Measurements from ENCODE around the gene MCUR1. TPM values are rescaled to one million over a fixed set of nuclear protein-coding genes. Genes with fewer than 3 reads are reported as not detected.

MCUR1 gene
- total and polyA plus RNA-seq, 9 of the 15 experiments (the other 6 are each of a cell fraction or from before 2014, with no cell fraction given) = 5.1 to 60.2 (median 41.4) TPM

DNA sequence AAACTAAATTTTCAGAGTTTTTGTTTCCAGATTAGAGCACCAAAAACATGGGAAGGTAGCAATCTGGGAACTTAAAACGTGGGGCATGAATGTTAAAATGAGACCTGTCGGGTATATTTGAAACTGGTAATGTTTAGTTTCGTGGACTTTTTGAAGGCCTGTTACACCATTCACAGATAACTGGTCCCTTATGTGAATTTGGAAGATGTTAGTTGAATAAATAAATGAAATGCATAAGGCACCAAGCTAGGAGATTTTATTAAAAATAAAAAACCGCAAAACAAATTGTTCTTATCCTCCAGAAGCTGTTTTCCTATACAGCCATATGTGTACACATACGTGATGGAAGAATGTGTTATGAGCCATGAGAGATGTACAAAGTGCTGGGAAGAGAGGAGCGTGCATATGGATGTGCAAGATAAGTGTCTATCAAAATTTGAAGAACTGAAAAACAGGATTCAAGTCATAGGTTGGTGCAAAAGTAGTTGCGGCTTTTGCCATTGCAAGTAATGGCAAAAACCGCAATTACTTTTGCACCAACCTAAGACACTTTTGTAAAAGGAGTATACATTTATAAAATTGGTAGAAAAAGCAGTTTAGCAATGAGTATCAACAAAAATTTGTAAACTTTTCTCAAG, 700 bp upstream of the MCUR1 start (continued):
- TF ChIP-seq, protein P1, sequence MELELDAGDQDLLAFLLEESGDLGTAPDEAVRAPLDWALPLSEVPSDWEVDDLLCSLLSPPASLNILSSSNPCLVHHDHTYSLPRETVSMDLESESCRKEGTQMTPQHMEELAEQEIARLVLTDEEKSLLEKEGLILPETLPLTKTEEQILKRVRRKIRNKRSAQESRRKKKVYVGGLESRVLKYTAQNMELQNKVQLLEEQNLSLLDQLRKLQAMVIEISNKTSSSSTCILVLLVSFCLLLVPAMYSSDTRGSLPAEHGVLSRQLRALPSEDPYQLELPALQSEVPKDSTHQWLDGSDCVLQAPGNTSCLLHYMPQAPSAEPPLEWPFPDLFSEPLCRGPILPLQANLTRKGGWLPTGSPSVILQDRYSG (tag; conservative IDR thresholded peaks at IDR 0.05; ENCODE audit: low read depth) = no peak
- no peak for TF ChIP-seq MCM3 (IDR thresholded peaks at IDR 0.05)
- TF ChIP-seq, protein P2, sequence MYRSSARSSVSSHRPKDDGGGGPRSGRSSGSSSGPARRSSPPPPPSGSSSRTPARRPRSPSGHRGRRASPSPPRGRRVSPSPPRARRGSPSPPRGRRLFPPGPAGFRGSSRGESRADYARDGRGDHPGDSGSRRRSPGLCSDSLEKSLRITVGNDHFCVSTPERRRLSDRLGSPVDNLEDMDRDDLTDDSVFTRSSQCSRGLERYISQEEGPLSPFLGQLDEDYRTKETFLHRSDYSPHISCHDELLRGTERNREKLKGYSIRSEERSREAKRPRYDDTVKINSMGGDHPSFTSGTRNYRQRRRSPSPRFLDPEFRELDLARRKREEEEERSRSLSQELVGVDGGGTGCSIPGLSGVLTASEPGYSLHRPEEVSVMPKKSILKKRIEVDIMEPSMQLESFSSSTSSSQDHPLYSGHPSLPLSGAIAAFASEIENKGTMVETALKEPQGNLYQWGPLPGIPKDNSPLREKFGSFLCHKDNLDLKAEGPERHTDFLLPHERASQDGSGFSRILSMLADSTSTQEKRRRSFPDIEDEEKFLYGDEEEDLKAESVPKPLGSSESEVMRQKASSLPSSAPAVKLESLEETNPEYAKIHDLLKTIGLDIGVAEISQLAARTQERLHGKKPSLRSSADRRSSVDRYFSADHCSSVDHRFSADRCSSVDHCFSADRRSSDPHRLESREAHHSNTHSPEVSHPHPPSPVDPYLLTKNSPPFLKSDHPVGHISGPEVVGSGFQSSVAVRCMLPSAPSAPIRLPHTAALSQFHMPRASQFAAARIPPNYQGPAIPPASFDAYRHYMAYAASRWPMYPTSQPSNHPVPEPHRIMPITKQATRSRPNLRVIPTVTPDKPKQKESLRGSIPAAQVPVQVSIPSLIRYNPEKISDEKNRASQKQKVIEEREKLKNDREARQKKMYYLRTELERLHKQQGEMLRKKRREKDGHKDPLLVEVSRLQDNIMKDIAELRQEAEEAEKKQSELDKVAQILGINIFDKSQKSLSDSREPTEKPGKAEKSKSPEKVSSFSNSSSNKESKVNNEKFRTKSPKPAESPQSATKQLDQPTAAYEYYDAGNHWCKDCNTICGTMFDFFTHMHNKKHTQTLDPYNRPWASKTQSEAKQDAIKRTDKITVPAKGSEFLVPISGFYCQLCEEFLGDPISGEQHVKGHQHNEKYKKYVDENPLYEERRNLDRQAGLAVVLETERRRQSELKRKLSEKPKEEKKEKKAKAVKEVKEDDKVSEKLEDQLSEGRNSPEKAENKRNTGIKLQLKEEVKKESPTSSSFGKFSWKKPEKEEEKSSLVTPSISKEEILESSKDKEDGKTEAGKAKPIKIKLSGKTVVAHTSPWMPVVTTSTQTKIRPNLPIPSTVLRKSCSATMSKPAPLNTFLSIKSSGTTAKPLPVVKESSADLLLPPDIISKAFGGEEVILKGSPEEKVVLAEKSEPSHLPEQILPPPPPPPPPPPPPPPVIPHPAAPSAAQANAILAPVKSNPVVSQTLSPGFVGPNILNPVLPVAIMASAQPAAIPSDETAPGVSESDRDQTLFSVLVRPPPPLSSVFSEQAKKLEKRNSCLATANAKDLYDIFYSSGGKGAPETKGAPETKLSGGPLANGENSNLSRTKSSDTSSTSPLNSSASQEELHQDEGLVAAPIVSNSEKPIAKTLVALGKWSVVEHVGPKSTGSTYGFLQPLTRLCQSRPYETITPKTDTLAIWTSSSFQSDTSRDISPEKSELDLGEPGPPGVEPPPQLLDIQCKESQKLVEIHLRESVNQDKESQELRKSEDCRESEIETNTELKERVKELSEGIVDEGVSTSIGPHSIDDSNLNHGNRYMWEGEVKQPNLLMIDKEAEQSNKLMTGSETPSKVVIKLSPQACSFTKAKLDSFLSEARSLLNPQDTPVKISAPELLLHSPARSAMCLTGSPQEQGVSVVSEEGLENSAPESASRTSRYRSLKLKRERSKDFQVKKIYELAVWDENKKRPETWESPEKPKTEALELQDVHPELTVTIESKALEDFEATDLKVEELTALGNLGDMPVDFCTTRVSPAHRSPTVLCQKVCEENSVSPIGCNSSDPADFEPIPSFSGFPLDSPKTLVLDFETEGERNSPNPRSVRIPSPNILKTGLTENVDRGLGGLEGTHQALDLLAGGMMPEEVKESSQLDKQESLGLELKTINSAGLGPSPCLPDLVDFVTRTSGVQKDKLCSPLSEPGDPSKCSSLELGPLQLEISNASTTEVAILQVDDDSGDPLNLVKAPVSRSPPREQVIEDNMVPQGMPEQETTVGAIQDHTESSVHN (IDR thresholded peaks at IDR 0.05; ENCODE audit: borderline replicate concordance in 1 of 2, low read depth in 1 of 2) = no peak
- TF ChIP-seq ZNF184 (CRISPR knock-in tag; IDR thresholded peaks at IDR 0.05) = no peak
- peak; percentile 19; the same call in 1 of the 2 replicates for TF ChIP-seq ARID1B (IDR thresholded peaks at IDR 0.05)
- TF ChIP-seq HDAC6 (IDR thresholded peaks at IDR 0.05; ENCODE audit: low read depth, low read length) = no peak
- peak; percentile 46 for TF ChIP-seq POLR2B (IDR thresholded peaks at IDR 0.05; ENCODE audit: low read depth, partially characterized antibody)
- TF ChIP-seq, protein P3, sequence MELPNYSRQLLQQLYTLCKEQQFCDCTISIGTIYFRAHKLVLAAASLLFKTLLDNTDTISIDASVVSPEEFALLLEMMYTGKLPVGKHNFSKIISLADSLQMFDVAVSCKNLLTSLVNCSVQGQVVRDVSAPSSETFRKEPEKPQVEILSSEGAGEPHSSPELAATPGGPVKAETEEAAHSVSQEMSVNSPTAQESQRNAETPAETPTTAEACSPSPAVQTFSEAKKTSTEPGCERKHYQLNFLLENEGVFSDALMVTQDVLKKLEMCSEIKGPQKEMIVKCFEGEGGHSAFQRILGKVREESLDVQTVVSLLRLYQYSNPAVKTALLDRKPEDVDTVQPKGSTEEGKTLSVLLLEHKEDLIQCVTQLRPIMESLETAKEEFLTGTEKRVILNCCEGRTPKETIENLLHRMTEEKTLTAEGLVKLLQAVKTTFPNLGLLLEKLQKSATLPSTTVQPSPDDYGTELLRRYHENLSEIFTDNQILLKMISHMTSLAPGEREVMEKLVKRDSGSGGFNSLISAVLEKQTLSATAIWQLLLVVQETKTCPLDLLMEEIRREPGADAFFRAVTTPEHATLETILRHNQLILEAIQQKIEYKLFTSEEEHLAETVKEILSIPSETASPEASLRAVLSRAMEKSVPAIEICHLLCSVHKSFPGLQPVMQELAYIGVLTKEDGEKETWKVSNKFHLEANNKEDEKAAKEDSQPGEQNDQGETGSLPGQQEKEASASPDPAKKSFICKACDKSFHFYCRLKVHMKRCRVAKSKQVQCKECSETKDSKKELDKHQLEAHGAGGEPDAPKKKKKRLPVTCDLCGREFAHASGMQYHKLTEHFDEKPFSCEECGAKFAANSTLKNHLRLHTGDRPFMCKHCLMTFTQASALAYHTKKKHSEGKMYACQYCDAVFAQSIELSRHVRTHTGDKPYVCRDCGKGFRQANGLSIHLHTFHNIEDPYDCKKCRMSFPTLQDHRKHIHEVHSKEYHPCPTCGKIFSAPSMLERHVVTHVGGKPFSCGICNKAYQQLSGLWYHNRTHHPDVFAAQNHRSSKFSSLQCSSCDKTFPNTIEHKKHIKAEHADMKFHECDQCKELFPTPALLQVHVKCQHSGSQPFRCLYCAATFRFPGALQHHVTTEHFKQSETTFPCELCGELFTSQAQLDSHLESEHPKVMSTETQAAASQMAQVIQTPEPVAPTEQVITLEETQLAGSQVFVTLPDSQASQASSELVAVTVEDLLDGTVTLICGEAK (IDR thresholded peaks at IDR 0.05) = peak; percentile 93
- TF ChIP-seq, protein P3 (CRISPR knock-in tag; IDR thresholded peaks at IDR 0.05) = no peak

All from K562 (cell line).